ENCODE measurements around the gene RASAL1.

Gene RASAL1

DNA sequence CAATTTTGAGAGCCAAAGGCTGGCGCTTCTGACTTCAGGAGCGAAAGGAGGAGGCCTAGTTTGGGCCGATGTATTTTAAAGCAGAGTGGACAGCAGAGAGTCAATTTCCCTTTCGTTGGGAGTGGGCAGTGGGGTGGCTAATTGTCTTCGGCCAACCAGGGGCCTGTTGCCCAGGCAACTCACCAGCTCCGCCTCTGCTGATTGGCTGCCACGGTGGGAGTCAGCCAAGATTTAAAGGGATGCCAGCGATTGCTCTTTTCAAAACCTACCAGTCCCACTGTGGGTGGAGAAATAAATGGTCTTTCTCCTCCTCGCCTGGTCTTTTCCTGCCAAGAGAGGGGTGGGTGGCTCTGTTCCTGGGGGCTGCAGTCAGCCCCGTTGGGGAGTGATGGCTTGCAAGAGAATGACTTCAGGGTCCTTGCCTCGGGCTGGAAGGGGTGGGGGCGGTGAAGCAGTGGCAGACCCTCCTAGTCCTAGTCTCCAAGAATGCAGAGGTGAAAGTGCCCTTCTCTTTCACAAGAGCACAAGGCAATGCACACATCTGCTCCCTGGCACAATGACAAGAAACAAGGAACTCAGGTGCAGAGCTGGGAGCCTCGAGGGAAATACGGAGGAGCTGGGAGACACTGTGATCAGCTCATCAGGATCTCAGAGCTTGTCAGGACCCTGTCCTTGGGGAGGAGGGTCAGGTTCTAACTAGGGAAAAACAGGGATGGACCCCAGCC is 37.7 kb downstream of the RASAL1 start:
- DNase-seq (ENCODE audit: low read depth in 2 of 2) = no peak

- DNase-seq (ENCODE audit: low read depth in 2 of 2) = no peak
These were observed 38.7 kb downstream of the RASAL1 start for GRCh38 chr12:113096675-113097461.

- no peak for DNase-seq (ENCODE audit: low read depth in 2 of 2)
These were observed 40.2 kb downstream of the RASAL1 start for GRCh38 chr12:113095405-113095804.

GRCh38 chr12:113094738-113095137 is 40.8 kb downstream of the RASAL1 start:
- no peak for DNase-seq (ENCODE audit: low read depth in 2 of 2)

- DNase-seq (ENCODE audit: low read depth in 2 of 2) = no peak
These were observed 42.0 kb downstream of the RASAL1 start for GRCh38 chr12:113093409-113094101.

DNA sequence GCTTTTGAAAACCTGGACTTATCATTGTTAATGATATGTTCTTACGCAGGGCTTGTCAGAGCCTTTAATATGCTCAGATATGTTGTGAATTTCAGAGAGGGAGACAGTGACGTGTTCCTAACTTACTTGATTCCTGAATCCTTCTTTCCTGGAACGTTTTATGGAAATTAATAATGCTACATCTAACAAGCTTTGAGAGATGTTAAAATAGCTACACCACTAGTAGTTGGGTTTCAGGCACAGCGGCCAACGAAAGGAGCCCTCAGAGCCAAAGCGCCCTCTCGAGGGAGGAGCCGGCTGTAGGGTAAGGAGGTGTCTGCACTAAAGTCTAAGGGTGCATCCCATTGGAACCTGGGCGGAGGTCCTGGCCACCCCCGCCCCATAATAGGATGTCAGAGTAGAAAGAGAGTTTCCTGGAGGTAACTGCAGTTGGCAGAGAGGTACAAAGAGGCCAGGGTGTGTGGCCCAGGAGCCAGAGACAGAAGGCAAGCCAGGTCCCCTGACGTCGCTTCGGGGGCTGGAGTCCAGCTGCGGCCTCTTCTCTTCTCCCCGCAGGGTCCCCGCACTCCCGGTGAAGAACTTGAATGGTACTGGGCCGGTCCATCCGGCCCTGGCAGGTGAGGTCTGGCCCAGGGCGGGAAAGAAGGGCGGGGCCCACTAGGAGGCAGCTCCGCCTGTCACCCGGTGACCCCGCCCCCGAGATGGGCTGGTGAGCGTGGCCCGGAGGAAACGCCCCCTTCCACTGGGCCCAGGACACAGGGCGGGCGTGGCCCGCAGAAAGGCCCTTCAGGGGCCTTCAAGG is 42.8 kb downstream of the RASAL1 start:
- no peak for DNase-seq (ENCODE audit: low read depth in 2 of 2)

- no peak for DNase-seq (ENCODE audit: low read depth in 2 of 2)
These were observed 44.1 kb downstream of the RASAL1 start for GRCh38 chr12:113091506-113091905.

DNA sequence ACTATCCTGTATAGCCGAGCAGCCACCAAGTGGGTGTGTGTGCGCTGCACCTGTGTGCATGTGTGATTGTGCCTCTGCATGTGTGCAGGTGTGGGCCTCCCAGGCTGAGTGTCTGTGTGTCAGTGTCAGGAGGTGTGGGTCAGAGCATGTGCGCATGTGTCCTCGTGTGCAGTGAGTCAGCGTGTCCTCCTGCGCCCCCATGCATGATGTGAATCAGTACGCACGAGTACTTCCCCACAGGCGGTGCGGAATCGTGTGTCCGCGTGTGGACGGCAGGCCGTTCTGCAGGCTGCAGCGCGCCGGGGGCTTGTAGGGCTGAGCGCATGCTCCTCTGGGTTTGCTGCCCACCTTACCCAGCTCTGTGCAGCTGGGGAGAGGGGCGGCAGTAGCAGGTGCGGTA is 44.8 kb downstream of the RASAL1 start:
- no peak for DNase-seq (ENCODE audit: low read depth in 2 of 2)

- no peak for DNase-seq (ENCODE audit: low read depth in 2 of 2)
These were observed 45.7 kb downstream of the RASAL1 start for GRCh38 chr12:113089839-113090238.

- peak; percentile 40 to 58 for DNase-seq (ENCODE audit: low read depth in 2 of 2)
These were observed 46.4 kb downstream of the RASAL1 start for GRCh38 chr12:113088971-113089756.

- DNase-seq (ENCODE audit: low read depth in 2 of 2) = no peak
These were observed 47.5 kb downstream of the RASAL1 start for GRCh38 chr12:113088037-113088436.

- no peak for DNase-seq (ENCODE audit: low read depth in 2 of 2)
These were observed 48.4 kb downstream of the RASAL1 start for GRCh38 chr12:113087193-113087592.

DNA sequence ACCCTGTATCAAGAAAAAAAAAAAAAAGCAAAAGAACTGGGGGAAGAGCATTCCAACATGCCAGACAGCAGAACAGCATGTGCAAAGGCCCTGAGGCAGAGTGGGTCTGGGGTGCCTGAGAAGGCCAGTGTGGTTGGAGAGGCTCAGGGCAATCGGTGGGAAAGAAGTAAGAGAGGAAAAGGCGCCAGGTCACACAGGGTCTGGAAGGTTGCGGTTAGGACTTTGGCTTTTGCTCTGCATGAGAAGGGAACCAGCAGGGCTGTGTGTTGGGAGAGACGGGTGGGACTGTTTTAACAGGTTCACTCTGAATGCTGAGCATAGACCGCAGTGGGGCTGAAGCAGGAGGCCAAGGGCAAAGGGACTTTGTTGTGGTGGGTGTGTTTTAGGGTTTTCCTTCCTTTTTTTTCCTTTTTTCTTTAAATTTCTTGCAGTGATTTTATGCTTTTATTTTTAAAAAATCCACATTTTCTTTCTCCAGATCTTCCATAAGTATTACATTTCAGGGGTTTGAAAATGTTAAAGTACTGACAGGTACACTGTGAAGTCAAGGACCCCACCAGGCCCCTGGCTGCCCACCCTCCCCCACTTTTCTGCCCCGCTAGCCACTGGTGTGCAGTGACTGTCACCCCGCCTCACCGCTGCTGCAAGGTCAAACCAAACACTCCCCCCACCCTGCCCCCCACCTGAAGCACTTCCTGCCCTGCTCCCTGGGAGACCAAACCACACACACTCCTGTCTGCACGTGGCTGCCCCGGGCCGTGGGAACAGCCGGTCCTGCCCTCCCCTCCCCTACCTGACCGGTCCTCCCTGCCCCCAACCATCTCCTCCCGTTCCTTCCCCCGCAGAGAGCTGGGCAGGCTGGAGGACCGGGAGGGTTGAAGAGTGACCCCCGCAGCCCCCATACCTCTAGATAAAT is 49.1 kb downstream of the RASAL1 start:
- no peak for DNase-seq (ENCODE audit: low read depth in 2 of 2)

GRCh38 chr12:113083863-113084435 is 51.6 kb downstream of the RASAL1 start:
- no peak for DNase-seq (ENCODE audit: low read depth in 2 of 2)

GRCh38 chr12:113082486-113083148 is 52.9 kb downstream of the RASAL1 start:
- no peak for DNase-seq (ENCODE audit: low read depth in 2 of 2)

DNA sequence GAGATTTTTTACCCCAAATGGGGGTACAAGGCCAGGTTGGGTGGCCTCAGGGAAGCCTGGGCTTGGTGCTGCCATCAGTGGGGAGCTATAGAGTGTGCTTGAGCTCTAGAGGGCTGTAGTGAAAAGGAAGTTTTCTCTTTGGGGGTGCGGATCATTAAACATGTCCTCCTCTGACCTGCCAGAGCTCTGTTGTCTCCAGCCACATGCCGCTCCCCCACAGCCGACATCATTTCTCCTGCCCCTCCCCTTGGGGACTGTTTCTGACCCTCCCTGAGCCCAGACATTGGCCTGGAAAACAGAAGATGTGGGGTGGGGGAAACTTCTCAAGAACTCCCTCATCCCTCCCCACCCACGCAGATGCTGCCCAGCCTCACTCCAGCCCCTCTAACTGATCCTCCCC is 53.7 kb downstream of the RASAL1 start:
- DNase-seq (ENCODE audit: low read depth in 2 of 2) = no peak

DNA sequence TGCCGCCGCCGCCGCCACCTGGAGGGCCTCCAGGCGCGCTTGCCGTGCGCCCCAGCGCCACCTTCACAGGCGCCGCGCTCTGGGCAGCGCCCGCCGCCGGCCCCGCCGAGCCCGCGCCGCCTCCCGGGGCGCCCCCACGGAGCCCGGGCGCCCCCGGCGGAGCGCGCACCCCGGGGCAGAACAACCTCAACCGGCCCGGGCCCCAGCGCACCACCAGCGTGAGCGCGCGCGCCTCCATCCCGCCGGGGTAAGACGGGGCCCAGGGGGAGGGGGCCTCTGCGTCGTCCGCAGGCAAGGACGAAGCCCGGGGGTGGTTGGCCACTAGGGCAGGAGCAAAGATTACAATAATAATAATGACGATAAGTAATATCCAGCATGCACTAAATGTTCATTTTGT is 57.7 kb downstream of the RASAL1 start:
- DNase-seq (ENCODE audit: low read depth in 2 of 2) = no peak

GRCh38 chr12:113077057-113077858 is 58.3 kb downstream of the RASAL1 start:
- no peak for DNase-seq (ENCODE audit: low read depth in 2 of 2)

Measured in stimulated activated CD8-positive, alpha-beta memory T cell treated with anti-CD3 and anti-CD28 coated beads, Interleukin-2, amount 100 ng/mL, for 48 hours (primary cell).